Measurements from ENCODE around the gene FSTL4.

The FSTL4 gene

GRCh38 chr5:133612249-133612860 lies at the start of gene FSTL4:
FSTL4 (minus strand) TSS chr5:133612541.
- peak; percentile 67 for DNase-seq

- DNase-seq: no peak
Observed at GRCh38 chr5:133661389-133661788, 49.0 kb upstream of the FSTL4 start.

DNA sequence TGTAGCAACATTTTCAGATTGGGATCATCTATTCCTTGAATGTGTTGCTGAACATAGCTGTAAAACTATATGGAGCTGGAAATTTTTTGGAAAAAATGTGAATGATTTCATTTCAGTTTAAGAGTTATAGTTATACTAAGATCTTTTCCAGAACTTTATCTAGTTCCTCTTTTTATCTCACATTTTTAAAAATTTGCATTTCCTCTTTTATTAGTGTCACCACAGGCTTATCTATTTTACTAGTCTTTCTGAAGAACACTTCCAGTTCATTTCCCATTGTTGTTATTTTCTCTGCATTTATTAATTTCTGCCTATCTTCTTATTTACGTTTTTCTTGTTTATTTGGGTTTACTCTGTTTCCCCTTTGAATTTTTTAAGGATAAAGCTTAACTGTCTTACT lies 46.0 kb upstream of the FSTL4 start:
- DNase-seq: no peak

- no peak for DNase-seq
Observed at GRCh38 chr5:133657036-133657435, 44.7 kb upstream of the FSTL4 start.

- DNase-seq: no peak
Observed at GRCh38 chr5:133655966-133656365, 43.6 kb upstream of the FSTL4 start.

- peak; percentile 32 for DNase-seq
Observed at GRCh38 chr5:133653760-133654049, 41.4 kb upstream of the FSTL4 start.

DNA sequence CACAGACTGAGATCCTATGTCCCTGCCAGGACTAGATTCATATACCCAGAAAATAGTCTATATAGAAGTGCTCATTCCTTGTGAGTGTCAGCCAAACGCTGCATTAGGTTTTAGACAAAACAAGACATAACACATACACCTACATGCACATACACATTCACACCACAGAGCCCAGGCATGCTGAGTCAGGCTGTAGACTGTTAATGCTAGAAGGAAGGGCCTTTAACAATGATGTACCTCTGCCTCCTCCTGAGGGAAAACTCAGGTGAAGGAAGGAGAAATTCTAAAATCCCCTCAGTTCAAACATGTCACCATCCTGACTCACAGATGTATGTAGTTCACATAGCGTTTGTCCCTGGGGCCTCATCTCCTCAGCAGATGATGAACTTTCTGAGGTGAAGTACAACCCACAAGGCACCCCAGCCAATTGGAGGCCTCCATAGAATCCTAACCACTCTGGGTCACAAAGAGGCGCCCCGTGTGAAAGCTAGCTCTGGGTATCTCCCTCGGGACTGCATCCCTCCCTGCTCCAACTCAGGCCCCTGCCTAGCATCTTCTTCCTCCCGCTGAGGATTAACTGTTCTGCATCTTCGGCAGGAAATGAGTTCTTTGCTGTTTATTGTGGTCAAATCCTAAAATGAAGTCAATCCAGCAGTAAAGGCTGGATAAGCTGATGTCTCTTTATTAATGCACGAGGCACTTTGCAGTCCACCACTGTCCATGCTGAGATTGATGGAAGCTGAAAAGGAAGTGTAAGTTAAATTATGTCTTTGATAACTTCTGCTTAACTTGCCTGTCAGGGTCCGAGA lies 40.8 kb upstream of the FSTL4 start:
- peak; percentile 38 for DNase-seq

DNA sequence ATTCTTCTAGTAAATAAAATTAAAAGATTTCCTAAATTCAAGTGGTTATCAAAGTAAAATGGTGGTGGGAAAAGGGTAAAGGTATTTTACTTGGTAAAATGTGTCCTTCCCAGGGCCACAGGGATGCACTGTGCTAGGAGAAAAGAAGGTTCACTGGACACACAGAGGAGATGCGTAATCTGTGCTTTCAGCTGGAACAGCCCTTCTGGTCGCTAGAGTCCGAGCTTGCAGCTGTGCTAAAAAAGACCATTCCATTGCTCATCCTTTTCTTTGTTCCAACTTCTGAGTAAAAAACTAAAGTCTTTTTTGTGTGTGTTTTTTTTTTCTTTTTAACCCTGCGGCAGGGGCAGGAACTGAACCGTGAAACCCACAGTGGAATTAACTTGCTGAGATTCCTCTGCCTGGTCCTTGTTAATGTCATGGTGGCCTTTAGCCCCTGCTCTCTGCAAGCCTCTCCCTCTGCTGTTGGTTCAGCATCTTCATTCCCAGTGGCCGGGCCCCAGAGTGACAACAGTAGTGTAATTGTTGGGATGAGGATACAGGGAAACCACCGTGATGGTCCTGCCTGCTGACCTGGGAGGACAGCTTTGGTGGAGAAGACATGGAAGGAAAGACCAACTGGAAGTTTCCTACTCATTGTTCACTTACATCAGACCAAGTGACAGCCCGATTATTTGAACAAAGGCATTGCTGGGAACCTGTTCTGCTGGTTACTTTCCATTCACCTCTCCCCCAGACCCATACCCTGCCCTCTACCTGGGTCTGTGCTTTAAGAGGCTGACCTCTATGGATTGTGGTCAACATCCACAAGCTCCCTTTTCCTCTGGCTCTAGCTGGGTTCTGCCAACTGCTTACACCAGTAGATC lies 31.9 kb upstream of the FSTL4 start:
- no peak for DNase-seq

- no peak for DNase-seq
Observed at GRCh38 chr5:133643365-133643764, 31.0 kb upstream of the FSTL4 start.

GRCh38 chr5:133642153-133642722 lies 29.9 kb upstream of the FSTL4 start:
- no peak for DNase-seq

- DNase-seq: no peak
Observed at GRCh38 chr5:133641683-133642082, 29.3 kb upstream of the FSTL4 start.

GRCh38 chr5:133639850-133640528 lies 27.6 kb upstream of the FSTL4 start:
- DNase-seq: no peak

DNA sequence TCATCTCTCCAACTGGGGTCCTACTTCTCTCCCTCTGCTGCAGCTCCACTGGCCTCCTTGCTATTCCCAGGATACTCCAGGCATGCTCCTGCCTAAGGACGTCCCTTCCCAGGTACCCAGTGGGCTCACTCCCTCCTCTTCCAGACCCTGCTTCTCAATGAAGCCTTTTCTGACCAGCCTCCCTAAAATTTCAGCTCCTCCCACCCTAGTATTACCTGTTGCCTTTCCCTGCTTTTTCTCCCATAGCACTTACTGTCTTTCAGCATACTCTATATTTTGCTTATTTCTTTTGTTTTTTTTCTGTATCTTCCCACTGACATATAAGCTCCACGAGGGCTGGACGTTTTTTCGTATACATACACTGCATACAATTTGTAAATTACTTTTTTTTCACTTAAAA lies 26.1 kb upstream of the FSTL4 start:
- no peak for DNase-seq

DNA sequence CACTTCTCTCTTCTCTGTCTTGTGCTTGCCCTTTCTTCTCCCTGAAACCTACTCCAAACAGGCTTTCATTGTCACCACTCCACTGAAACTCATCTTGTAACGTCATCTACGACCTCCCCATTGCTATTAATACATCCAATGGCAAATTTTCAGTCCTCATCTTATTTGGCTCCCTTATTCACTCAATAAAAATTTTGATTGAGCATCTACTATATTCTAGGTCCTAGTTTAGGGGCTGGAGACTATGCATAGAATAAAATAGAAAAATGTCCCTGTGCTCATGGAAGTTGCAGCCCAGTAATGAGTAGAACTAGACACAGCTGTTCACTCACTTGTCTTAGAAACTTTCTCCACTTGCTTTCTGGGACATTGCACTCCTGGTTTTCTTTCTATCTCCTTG lies 24.9 kb upstream of the FSTL4 start:
- DNase-seq: no peak

DNA sequence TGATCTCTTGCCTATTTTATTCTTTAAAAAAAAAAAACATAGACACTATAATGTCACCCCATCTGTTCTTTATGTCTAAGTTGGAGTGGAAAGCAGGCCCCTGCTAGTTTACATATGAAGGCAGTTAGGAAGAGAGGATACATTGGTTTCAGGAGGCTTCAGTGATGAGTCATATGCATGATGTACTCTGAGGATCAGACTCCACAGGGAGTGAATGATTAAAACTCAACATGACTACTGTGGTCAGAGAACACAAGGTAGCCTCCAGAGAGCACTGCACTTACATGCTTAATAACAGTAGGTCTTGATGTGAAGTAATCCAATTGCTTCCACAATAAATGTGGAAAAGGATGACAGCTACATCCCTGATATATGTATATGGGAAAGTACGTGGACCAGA lies 22.7 kb upstream of the FSTL4 start:
- DNase-seq: no peak

DNA sequence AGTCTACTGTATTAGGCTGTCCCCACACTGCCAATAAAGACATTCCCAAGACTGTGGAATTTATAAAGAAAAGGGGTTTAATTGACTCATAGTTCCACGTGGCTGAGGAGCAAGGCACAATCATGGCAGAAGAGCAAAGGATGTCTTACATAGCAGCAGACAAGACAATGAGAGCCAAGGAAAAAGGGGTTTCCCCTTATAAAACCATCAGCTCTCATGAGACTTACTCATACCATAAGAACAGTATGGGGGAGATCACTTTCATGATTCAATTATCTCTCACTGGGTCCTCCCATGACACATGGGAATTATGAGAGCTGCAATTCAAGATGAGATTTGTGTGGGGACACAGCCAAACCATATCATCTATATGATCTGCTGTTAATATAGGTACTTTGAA lies 14.8 kb upstream of the FSTL4 start:
- DNase-seq: no peak

DNA sequence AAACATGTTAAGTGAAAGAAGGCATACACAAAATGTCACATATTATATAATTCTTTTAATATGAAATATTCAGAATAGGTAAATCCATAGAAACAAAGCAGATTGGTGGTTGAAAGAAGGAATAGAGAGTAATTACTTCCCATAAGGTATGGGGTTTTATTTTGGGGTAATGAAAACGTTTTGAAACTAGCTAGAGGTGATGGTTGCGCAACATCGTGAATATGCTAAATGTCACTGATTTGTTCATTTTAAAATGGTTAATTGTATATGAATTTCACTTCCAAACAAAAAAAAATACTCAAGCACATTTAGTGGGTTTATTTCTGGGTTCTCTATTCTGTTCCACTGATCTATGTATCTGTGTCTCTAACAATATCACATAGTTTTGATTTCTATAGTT lies 12.0 kb upstream of the FSTL4 start:
- no peak for DNase-seq

- no peak for DNase-seq
Observed at GRCh38 chr5:133618141-133618540, 5.8 kb upstream of the FSTL4 start.

DNA sequence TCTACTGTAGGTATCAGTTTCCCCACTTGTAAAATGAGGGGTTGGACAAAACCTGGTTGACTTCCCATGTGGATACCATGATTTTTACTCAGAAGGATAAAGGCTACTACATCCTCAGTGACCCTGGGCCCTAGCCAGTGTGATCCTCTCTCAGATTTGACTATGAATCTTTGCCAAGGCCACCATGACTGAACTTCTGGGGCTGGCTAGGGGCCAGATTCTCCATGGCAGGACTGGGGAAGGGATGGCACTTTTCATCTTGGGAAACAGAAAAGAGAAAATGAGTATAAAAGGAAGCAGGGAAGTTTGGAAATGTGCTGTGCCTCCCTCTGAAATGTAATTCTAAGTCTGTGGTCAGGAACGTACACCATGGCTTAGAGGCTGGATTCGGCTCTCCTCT lies 1.4 kb upstream of the FSTL4 start:
- no peak for DNase-seq

- no peak for DNase-seq
Observed at GRCh38 chr5:133613184-133613583, 843 bp upstream of the FSTL4 start.

GRCh38 chr5:133611357-133612248 lies 738 bp downstream of the FSTL4 start:
- peak; percentile 87 for DNase-seq
